HUES48 (cell line): ENCODE results near the gene CISD3.

ENCODE experiments used
- H3K27ac ChIP-seq: one replicate; pipeline ENCODE4 v1.7.0; 2013; ENCODE audit warnings: low read depth, low read length, inconsistent platforms
- H3K27me3 ChIP-seq: 2 replicates; pipeline ENCODE4 v1.6.1; 2013; ENCODE audit warnings: mild to moderate bottlenecking, low read length; ENCODE audit not compliant: control insufficient read depth, insufficient read depth
- H3K36me3 ChIP-seq: 2 replicates; pipeline ENCODE4 v1.6.1; 2013; ENCODE audit warnings: low read length; ENCODE audit not compliant: control insufficient read depth, insufficient read depth
- H3K4me1 ChIP-seq: 2 replicates; pipeline ENCODE4 v1.6.1; 2013; ENCODE audit warnings: mild to moderate bottlenecking, low read length; ENCODE audit not compliant: control insufficient read depth, insufficient read depth
- H3K4me3 ChIP-seq: 2 replicates; pipeline ENCODE4 v1.5.1; 2013; ENCODE audit warnings: mild to moderate bottlenecking, low read depth, low read length
- H3K9ac ChIP-seq: 2 replicates; pipeline ENCODE4 v1.6.1; 2013; ENCODE audit warnings: mild to moderate bottlenecking, low read depth, low read length, moderate library complexity
- H3K9me3 ChIP-seq: 2 replicates; pipeline ENCODE4 v1.6.1; 2013; ENCODE audit warnings: low read length; ENCODE audit not compliant: control insufficient read depth, insufficient read depth

Gene CISD3

DNA sequence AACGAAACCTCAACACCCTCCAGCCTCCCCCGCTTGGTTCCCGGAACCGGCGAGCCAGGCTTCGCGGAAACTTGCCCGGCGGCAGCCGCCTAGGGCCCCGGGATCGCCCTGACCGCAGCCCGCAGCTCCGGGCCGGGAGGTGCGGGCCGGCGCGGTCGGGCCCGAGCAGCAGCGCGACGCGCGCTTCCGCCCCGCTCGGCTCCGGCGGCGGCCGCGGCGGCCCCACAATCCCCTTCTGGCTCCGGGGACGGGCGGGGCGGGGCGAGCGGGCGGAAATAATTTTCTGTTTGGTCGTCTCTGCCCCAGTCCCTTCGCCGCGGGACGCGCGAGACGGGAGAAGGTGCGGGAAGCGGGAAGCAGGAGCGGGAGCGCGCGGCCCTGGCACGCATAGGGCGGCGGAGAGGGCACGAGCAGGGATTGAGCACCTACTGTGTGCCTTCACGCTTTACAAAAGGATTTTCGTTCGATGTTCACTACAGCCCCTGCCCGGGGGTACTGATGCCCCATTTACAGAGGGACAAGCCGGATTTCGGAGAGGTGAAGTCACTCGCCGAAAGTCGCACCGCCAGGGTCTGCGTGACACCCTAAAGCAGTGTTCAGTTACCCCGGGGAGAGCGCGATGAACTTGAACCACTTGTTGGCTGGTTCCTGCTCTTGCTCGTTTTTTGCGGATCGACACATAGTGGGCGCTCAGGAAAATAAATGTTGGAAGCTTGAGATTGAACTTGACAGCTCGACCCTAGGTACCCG is 27.8 kb upstream of the CISD3 start:
- H3K27me3 ChIP-seq, result peaks cover 87% of the 10 kb centered on the region
- peaks cover 30% of the 10 kb centered on the region for H3K4me1 ChIP-seq
- no peaks in the 10 kb centered on the region for H3K9me3 ChIP-seq
- H3K36me3 ChIP-seq, result no peaks in the 10 kb centered on the region
- 0 out of 2 replicates have a peak overlapping the region, but pooled peaks have one; percentile 24 for H3K9ac ChIP-seq
- peak overlapping the region; percentile 67 for H3K4me3 ChIP-seq
- H3K27ac ChIP-seq, result peak overlapping the region; percentile 55

DNA sequence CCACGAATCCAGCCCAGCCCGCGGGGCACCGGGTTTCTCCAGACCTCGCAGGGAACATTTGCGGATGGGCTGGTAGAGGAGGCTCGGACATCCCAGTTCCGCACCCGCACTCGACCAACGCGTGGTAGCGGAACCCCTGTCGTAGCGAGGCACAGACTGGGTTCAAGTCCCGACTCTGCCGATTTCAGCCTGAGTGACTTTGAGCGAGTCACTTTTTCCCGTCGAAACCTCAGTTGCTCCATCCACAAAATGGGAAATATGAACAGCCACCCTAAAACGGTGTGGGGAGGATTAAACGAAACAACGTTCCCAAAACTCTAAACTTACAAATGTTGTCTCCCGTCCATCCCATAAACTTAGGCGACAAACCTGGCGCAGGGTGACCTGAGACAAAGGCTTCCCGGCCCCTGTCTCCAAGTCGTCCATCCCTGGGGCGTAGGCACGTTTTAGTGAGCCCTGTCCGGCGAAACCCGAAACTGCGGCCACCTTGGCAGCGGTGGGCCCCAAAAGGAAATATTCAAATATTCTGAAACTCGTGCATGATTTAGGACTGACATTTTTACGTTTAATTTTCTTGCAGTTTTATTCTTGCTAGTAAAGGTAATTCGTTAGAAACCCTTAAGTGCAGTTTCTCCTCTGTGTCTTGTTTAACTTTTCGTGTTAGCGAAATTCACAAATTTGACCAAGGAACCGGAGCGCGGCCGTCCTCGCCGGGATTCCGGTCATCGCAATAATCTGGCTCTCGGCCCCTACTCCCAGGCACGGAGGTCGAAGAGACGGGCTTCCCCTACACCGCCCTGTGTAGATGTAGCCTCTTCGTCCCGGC is 27.0 kb upstream of the CISD3 start:
- H3K27me3 ChIP-seq, result peaks cover 87% of the 10 kb centered on the region
- no peaks in the 10 kb centered on the region for H3K36me3 ChIP-seq
- H3K9me3 ChIP-seq, result no peaks in the 10 kb centered on the region
- peak overlapping the region; percentile 67 for H3K4me3 ChIP-seq
- peak overlapping the region; percentile 61 for H3K27ac ChIP-seq
- peaks cover 30% of the 10 kb centered on the region for H3K4me1 ChIP-seq
- no peak overlapping the region for H3K9ac ChIP-seq

DNA sequence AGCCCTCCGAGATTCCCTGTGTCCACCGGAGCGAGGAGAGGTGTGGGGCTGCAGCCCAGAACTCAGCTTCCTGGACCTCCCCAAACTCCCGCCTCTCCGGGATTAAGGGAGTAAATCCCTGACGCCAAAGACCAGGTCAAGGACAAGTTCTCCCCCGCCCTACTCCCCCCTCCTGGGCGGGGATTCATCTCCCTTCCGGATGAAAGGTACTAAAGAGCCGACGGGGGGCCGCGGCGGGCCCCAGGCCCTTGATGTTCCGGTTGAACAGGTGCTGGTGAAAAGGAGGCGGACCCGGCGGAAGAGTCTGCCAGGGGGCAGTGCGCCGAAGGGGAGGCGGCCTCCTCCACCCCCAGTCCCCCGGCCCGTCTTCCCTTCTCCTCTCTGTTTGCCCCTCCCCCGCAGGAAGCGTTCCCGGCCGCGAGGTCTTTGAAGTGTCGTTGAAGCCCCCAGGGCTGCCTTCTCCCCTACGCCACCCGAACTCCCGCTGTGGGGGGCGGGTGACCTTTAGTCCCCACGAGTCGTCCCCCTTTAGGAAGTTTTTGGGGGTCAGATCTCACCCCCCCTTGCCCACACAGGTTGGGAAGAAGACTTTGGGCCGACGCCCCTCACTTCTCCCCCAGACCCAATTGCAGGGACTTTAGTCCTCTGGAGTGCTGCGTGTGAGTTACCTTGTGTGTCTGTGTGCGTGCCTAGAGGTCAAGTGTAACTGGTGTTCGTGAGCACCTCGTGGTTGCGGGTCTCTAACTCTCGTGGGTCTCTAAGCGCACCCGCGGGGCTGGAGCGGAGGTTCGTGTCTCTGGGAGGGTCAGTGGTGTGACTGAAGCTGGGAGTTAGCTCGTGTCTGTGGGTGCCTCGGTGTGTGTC is 26.2 kb upstream of the CISD3 start:
- Histone ChIP-seq H3K9me3 (no peaks in the 10 kb centered on the region), H3K27ac (peak overlapping the region; percentile 84), H3K36me3 (no peaks in the 10 kb centered on the region), H3K9ac (no peak overlapping the region), H3K4me1 (peaks cover 30% of the 10 kb centered on the region), H3K27me3 (peaks cover 86% of the 10 kb centered on the region), H3K4me3 (peak overlapping the region; percentile 67)

DNA sequence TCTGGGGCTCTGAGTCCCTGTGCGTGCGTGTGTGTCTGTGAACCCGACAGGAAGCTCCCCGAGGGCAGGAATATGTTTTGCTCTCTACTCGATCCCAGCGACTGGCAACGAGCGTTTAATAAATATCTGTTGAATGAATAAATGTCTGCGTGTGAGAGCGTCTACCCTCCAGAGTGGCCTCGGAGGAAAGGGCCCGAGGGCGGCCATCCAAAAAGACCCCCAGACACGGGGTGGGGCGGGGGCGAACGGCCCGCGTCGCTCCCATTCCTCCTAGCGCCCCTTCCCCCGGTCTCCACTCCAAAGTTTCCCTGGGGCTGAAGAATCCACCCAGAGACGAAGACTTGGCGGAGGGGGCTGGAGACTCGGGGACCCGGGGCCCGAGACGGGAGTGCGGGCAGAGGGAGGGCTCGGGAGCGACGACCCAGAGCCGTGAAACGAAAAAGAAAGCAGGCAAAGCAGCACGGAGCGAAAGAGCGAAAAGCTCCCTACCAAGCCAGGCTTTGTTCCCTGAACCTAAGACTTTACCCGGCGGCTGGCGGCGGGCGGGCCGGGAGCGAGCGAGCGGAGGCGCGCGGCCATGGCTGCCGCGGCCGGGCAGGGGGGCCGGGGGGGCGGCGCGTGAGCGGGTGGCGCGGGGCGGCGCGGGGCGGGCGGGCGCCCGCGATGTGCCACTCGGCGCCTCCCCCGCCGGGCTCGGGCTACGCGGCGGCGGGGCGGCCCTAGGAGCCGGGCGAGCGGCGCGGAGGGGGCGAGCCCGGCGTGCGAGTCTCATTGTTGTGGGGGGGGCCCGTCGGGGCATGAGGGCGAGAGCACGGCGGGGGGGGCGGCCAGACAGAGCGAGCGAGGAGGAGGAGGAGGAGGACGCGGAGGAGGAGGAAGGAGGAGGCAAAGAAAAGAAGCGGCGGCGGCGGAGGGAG is 25.3 kb upstream of the CISD3 start, which contains the start of gene MLLT6:
MLLT6 (plus strand) TSS at position 668 of the 917 bp plus-strand sequence. CDS start 360 bp downstream, outside the sequence.
- peaks cover 30% of the 10 kb centered on the region for H3K4me1 ChIP-seq
- peak within 1 kb of the TSS; percentile 67 for H3K4me3 ChIP-seq
- H3K36me3 ChIP-seq, result no peaks in the 10 kb centered on the region
- peak within 1 kb of the TSS; percentile 84 for H3K27ac ChIP-seq
- H3K9me3 ChIP-seq, result no peaks in the 10 kb centered on the region
- peaks cover 79% of the 10 kb centered on the region for H3K27me3 ChIP-seq
- no peak within 1 kb of the TSS for H3K9ac ChIP-seq

DNA sequence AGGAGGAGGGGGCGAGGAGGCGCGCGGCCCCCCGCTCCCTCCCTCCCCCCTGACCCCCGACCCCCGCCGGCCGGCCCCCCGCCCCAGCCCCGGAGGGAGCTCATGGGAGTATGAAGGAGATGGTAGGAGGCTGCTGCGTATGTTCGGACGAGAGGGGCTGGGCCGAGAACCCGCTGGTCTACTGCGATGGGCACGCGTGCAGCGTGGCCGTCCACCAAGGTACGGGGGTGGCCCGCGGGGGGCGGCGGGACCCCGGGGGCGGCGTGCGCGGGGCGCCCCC is 24.7 kb upstream of the CISD3 start:
- H3K9ac ChIP-seq, result no peak overlapping the region
- peaks cover 73% of the 10 kb centered on the region for H3K27me3 ChIP-seq

DNA sequence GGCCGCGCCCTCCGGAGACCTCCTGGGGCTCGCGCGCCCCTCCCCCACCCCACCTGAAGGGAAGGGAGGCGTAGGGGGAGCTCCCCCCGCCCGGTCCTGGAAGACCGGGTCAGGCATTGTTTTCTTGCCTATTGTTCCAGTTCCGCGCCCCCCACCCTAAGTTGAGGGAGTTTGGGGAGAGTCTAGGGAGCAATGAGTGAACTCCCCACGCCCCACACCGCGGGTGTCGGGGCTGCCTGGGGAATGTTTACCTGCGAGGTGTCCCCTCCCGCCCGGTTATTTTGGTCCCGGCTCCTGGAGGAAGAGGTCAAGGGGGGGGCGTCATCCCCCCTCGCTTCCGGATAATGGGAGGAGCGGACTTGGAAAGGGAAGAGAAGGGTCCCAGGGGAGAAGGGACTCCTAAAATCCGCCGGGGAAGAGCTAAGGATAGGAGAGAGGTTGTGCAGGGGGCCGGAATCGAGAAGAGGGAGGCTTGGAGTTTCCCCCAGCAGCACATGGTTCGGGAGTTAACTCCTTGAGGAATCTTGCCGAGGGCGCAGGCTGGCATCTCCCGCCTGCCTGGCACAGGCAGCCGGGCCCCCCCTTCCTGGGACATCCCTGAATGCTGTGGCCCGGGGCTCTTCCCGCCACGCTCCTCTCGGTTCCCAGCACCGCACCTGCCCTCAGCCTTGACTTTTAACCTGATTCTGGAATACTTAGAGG is 24.2 kb upstream of the CISD3 start:
- H3K27me3 ChIP-seq, result peaks cover 68% of the 10 kb centered on the region
- peak overlapping the region; percentile 65 for H3K27ac ChIP-seq
- no peak overlapping the region for H3K9ac ChIP-seq
- H3K36me3 ChIP-seq, result no peaks in the 10 kb centered on the region
- H3K4me3 ChIP-seq, result peak overlapping the region; percentile 57
- no peaks in the 10 kb centered on the region for H3K9me3 ChIP-seq
- H3K4me1 ChIP-seq, result peaks cover 30% of the 10 kb centered on the region

More for the DNA sequence above, 24.7 kb upstream of the CISD3 start:
- no peaks in the 10 kb centered on the region for H3K36me3 ChIP-seq
- peak overlapping the region; percentile 57; the same call in 1 of the 2 replicates for H3K4me3 ChIP-seq
- H3K4me1 ChIP-seq, result peaks cover 30% of the 10 kb centered on the region
- peak overlapping the region; percentile 65 for H3K27ac ChIP-seq
- H3K9me3 ChIP-seq, result no peaks in the 10 kb centered on the region

DNA sequence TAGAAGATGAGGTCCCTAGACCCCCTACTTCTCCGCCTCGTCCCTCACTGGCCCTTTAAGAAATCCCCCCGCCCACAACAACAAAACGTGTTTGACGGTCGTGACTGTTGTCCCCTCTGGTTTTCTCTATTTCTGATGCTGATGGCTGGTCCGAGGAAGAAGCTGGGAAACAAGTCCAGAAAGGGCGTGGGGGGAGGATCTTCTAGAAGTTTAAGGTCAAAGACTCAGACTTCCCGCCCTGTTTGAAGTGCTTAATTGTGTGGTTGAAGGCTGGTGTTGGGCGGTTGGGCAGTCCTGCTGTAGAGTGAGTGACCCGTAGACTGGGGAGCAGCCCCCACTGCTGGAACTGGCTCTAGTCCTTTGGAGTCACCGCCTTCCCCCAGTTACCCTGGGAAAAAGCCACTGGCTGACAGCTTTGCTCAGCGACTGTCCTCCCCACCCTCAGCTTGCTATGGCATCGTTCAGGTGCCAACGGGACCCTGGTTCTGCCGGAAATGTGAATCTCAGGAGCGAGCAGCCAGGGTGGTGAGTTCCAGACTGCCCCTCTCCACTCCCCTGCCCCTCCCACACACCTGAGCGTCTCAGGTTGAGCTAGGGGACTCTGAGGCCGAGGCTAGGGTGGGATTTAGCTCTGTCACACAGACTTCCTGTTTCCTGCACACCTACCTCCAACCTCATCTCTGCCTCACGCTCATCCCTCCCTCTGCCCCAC is 23.5 kb upstream of the CISD3 start:
- Histone ChIP-seq H3K36me3 (no peaks in the 10 kb centered on the region), H3K27ac (peak overlapping the region; percentile 65), H3K4me1 (peaks cover 24% of the 10 kb centered on the region), H3K9me3 (no peaks in the 10 kb centered on the region), H3K4me3 (peak overlapping the region; percentile 57), H3K27me3 (peaks cover 61% of the 10 kb centered on the region), H3K9ac (no peak overlapping the region)

DNA sequence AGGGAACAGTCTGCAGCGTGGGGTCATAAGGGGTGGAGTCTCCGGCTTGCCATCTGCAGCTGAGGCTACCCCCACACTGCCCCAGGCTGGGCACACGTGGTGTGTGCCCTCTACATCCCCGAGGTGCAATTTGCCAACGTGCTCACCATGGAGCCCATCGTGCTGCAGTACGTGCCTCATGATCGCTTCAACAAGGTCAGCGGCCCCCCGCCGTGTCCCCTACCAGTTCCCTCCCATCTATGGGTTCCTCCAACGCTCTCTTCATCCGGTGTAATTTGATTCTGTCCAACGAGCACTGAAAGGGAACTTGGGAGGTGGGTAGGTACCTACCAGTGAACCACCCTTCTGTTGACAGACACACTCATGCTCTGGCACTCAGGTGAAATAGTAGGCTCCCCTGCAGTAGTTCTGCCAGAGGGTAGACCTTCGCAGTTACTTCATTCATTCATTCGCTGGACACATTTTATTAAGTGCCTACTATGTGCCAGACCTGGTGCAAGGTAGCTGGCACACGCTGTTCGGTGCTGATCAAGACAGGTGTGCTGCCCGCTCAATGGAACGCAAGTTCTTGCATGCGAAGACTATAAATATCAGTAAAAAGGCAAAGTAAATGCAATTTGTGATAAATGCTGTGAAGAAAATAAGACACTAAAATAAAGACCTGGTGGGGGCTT is 22.3 kb upstream of the CISD3 start:
- H3K36me3 ChIP-seq, result 0 out of 2 replicates have a peak, but pooled peaks cover 5% of the 10 kb centered on the region
- H3K4me3 ChIP-seq, result no peak overlapping the region
- H3K9ac ChIP-seq, result no peak overlapping the region
- peaks cover 20% of the 10 kb centered on the region for H3K4me1 ChIP-seq
- peaks cover 51% of the 10 kb centered on the region for H3K27me3 ChIP-seq
- H3K27ac ChIP-seq, result no peak overlapping the region
- H3K9me3 ChIP-seq, result no peaks in the 10 kb centered on the region
